Neuronal stem cell (in vitro differentiated cells): ENCODE measurements around the gene ACTN3.

Experiments used
- DNase-seq: peaks from one replicate; pipeline ENCODE4 v3.0.0-alpha.2; 2013; ENCODE audit warnings: low spot score
- H2AFZ ChIP-seq: one replicate; pipeline ENCODE4 v1.6.1; 2013; ENCODE audit warnings: mild to moderate bottlenecking, low read length, inconsistent platforms
- H2AK5ac ChIP-seq: 2 replicates; pipeline ENCODE4 v1.6.1; 2013; ENCODE audit warnings: low read depth, mild to moderate bottlenecking, inconsistent platforms, low read length, moderate library complexity, mixed read lengths
- H2BK120ac ChIP-seq: 2 replicates; pipeline ENCODE4 v1.6.1; 2013; ENCODE audit warnings: low read depth, mild to moderate bottlenecking, inconsistent platforms, low read length, moderate library complexity, mixed read lengths
- H2BK12ac ChIP-seq: one replicate; pipeline ENCODE4 v1.6.1; 2013; ENCODE audit warnings: low read length, inconsistent platforms
- H2BK15ac ChIP-seq: 2 replicates; pipeline ENCODE4 v1.6.1; 2013; ENCODE audit warnings: mild to moderate bottlenecking, low read length, inconsistent platforms, mixed read lengths
- H2BK5ac ChIP-seq: one replicate; pipeline ENCODE4 v1.6.1; 2013; ENCODE audit warnings: inconsistent platforms, mild to moderate bottlenecking, low read length, moderate library complexity
- H3K14ac ChIP-seq: one replicate; pipeline ENCODE4 v1.6.1; 2013; ENCODE audit warnings: low read length, inconsistent platforms
- H3K18ac ChIP-seq: 2 replicates; pipeline ENCODE4 v1.6.1; 2013; ENCODE audit warnings: low read length, inconsistent platforms
- H3K23ac ChIP-seq: 2 replicates; pipeline ENCODE4 v1.6.1; 2013; ENCODE audit warnings: low read depth, mild to moderate bottlenecking, mixed read lengths, low read length, inconsistent platforms; ENCODE audit not compliant: poor library complexity
- H3K27ac ChIP-seq: replicated peaks from 3 replicates; pipeline ENCODE4 v1.5.1; 2013; ENCODE audit warnings: low read length, inconsistent platforms
- H3K27me3 ChIP-seq, 3 experiments: 2 replicates each; pipeline ENCODE4 v1.6.1; 2013; ENCODE audit warnings: low read length in 3 of 3, mild to moderate bottlenecking in 2 of 3, inconsistent platforms in 1 of 3, low read depth in 1 of 3, mixed read lengths in 1 of 3, moderate library complexity in 1 of 3; ENCODE audit not compliant: control insufficient read depth in 3 of 3, insufficient read depth in 3 of 3
- H3K36me3 ChIP-seq, 2 donors: replicated peaks in 1 of 2; 2 replicates each; pipeline ENCODE4 v1.6.1; 2013; ENCODE audit warnings: low read length in 2 of 2; ENCODE audit not compliant: control insufficient read depth in 2 of 2, insufficient read depth in 2 of 2
- H3K4ac ChIP-seq: 2 replicates; pipeline ENCODE4 v1.6.1; 2013; ENCODE audit warnings: inconsistent platforms, mild to moderate bottlenecking, low read length, moderate library complexity
- H3K4me1 ChIP-seq, 2 donors: 1 replicate in 1 of 2; 2 replicates in 1 of 2; pipeline ENCODE4 v1.6.1; 2013; ENCODE audit warnings: low read length in 2 of 2, low read depth in 1 of 2; ENCODE audit not compliant: control insufficient read depth in 2 of 2, insufficient read depth in 1 of 2
- H3K4me2 ChIP-seq: one replicate; pipeline ENCODE4 v1.6.1; 2013; ENCODE audit warnings: mild to moderate bottlenecking, low read length, inconsistent platforms; ENCODE audit not compliant: insufficient read depth, poor library complexity, severe bottlenecking
- H3K4me3 ChIP-seq, 2 donors: 2 replicates each; pipeline ENCODE4 v1.5.1; 2013; ENCODE audit warnings: low read length in 2 of 2, mild to moderate bottlenecking in 2 of 2, inconsistent platforms in 1 of 2, moderate library complexity in 1 of 2
- H3K79me1 ChIP-seq: one replicate; pipeline ENCODE4 v1.6.1; 2013; ENCODE audit warnings: low read depth, mild to moderate bottlenecking, inconsistent platforms, low read length, moderate library complexity
- H3K9ac ChIP-seq: one replicate; pipeline ENCODE4 v1.6.1; 2013; ENCODE audit warnings: mild to moderate bottlenecking, low read depth, low read length, inconsistent platforms; ENCODE audit not compliant: poor library complexity
- H3K9me3 ChIP-seq, 2 donors: replicated peaks in 1 of 2; 2 replicates each; pipeline versions ENCODE3 to v1.6.1; 2013; ENCODE audit warnings: low read length in 2 of 2, mild to moderate bottlenecking in 2 of 2, inconsistent platforms in 1 of 2, low read depth in 1 of 2, mixed read lengths in 1 of 2, moderate library complexity in 1 of 2; ENCODE audit not compliant: control insufficient read depth in 2 of 2, insufficient read depth in 1 of 2
- H4K8ac ChIP-seq: one replicate; pipeline ENCODE4 v1.6.1; 2013; ENCODE audit warnings: low read depth, mild to moderate bottlenecking, inconsistent platforms, low read length, moderate library complexity
- H4K91ac ChIP-seq: one replicate; pipeline ENCODE4 v1.6.1; 2013; ENCODE audit warnings: low read length, low read depth, mild to moderate bottlenecking, inconsistent platforms; ENCODE audit not compliant: poor library complexity
- WGBS, 2 donors: extraction: QIAGEN DNeasy Blood & Tissue Kit; methylation state at CpG; one replicate each; pipeline ENCODE4 v1.1.7; 2013; ENCODE audit warnings: missing lambda C conversion rate in 2 of 2, mixed read lengths in 1 of 2; ENCODE audit not compliant: insufficient read length in 2 of 2, insufficient replicate concordance in 1 of 2; ENCODE audit errors: extremely low coverage in 2 of 2; 5-methylcytosine and 5-hydroxymethylcytosine counted together

Gene ACTN3

DNA sequence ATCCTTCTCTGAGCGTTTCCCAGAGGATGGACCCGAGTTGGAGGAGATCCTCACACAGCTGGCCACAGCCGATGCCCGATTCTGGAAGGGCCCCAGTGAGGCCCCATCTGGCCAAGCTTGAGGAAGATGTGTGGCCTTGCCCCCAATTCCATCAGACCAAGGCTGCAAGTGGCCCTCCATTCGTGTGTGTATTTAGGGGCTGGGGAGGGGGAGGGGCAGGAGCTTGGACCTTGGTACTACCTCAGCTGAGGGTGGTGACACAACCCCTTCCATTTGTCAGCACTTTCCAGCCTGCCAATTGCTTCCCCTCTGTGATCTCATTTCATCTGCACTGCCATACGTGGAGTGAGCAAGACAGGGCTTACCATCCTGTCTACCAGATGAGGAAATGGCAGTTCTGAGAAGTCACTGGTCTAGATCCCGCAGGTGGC is 37.6 kb upstream of the ACTN3 start:
- WGBS, 2 donors = no CpG with 5 or more reads among the region's 7 CpGs
- no peak overlapping the region for H4K91ac ChIP-seq
- H3K4me3 ChIP-seq = no peak overlapping the region
- H3K4me1 ChIP-seq = peaks cover 2% of the 10 kb centered on the region in 2 donors
- H3K23ac ChIP-seq = no peak overlapping the region
- no peaks in the 10 kb centered on the region for H3K9me3 ChIP-seq
- H3K14ac ChIP-seq = no peak overlapping the region
- H3K9ac ChIP-seq = no peak overlapping the region
- DNase-seq = no peak
- no peak overlapping the region for H2BK120ac ChIP-seq
- no peak overlapping the region for H3K4me2 ChIP-seq
- no peak overlapping the region for H2AK5ac ChIP-seq
- no peaks in the 10 kb centered on the region for H3K27me3 ChIP-seq
- no peak overlapping the region for H2AFZ ChIP-seq
- no peak overlapping the region for H2BK5ac ChIP-seq
- H3K4ac ChIP-seq = no peak overlapping the region
- peaks cover 13 to 46% of the 10 kb centered on the region in 2 donors for H3K36me3 ChIP-seq
- H2BK12ac ChIP-seq = no peak overlapping the region
- H2BK15ac ChIP-seq = no peak overlapping the region
- H3K79me1 ChIP-seq = peaks cover 3% of the 10 kb centered on the region
- no peak overlapping the region for H3K27ac ChIP-seq
- no peak overlapping the region for H4K8ac ChIP-seq
- H3K18ac ChIP-seq = no peak overlapping the region

DNA sequence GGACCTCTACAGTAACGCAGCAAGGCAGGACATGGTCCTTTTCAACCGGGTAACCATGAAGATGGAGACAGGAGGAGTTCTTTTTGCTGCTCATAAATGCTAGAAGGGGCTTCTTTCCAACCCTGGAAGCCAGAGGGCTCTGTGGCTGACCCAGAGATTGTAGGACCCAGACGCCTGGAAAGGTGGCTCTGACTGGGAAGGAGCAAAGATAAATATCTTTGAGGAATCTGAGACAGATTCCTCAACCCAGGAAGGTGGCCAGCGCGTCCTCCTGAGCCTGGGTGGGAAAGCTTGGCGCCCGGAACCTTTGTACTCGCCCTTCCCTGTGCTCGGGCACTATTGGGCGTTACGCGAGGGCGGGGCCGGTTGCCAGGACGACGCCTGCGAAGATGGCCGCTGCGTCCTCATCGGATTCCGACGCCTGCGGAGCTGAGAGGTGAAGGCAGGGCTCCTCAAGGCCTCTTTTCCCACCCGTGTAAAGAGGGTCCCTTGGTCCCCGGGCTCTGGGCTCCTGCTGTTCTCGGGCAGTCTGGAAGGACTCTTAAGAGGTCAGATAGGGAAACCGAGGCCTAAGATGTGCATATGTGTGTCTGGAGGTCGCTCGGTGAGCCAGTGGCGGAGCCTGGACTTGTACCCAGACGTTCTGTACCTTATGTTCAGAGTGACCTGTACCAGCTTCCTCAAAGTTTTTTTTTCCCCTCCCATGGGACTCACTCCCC is 36.3 kb upstream of the ACTN3 start, which contains the start of gene BBS1:
BBS1 (plus strand) TSS at position 365 of the 719 bp plus-strand sequence; CDS start at position 390, 25 bp downstream.
- peaks cover 3% of the 10 kb centered on the region for H3K79me1 ChIP-seq
- peak within 1 kb of the TSS; percentile 23 for H3K18ac ChIP-seq
- peaks cover 2% of the 10 kb centered on the region in 2 donors for H3K4me1 ChIP-seq
- no peak within 1 kb of the TSS for H2BK15ac ChIP-seq
- H3K14ac ChIP-seq = no peak within 1 kb of the TSS
- H3K9ac ChIP-seq = peak within 1 kb of the TSS; percentile 66
- no peak within 1 kb of the TSS for H2AK5ac ChIP-seq
- peak; percentile 83 for DNase-seq
- H2BK120ac ChIP-seq = no peak within 1 kb of the TSS
- no CpG with 5 or more reads among the region's 31 CpGs for WGBS, 2 donors
- H4K8ac ChIP-seq = no peak within 1 kb of the TSS
- no peak within 1 kb of the TSS for H4K91ac ChIP-seq
- H3K4me3 ChIP-seq = peak within 1 kb of the TSS; percentile 81 to 93
- no peaks in the 10 kb centered on the region for H3K27me3 ChIP-seq
- H2BK12ac ChIP-seq = no peak within 1 kb of the TSS
- peak within 1 kb of the TSS; percentile 41 for H3K27ac ChIP-seq
- H3K4me2 ChIP-seq = peak within 1 kb of the TSS; percentile 85
- H2AFZ ChIP-seq = peak within 1 kb of the TSS; percentile 95
- no peak within 1 kb of the TSS for H3K4ac ChIP-seq
- no peak within 1 kb of the TSS for H2BK5ac ChIP-seq
- H3K9me3 ChIP-seq = no peaks in the 10 kb centered on the region
- H3K36me3 ChIP-seq = peaks cover 18 to 46% of the 10 kb centered on the region in 2 donors
- peak within 1 kb of the TSS; percentile 83 for H3K23ac ChIP-seq

- Histone ChIP-seq H2AK5ac (no peak overlapping the region), H3K4me3 (peak overlapping the region; percentile 81 to 93), H2BK15ac (no peak overlapping the region), H3K4ac (no peak overlapping the region), H4K91ac (no peak overlapping the region), H3K4me2 (peak overlapping the region; percentile 85), H3K9me3 (no peaks in the 10 kb centered on the region), H2BK12ac (no peak overlapping the region), H2AFZ (peak overlapping the region; percentile 95), H4K8ac (no peak overlapping the region), H3K18ac (no peak overlapping the region), H3K14ac (no peak overlapping the region), H3K27ac (no peak overlapping the region), H3K36me3 (peaks cover 20 to 48% of the 10 kb centered on the region in 2 donors), H3K79me1 (peaks cover 3% of the 10 kb centered on the region), H3K9ac (peak overlapping the region; percentile 66), H2BK120ac (no peak overlapping the region), H3K23ac (no peak overlapping the region), H3K4me1 (peaks cover 2% of the 10 kb centered on the region in 2 donors), H3K27me3 (no peaks in the 10 kb centered on the region), H2BK5ac (no peak overlapping the region)
- DNase-seq = no peak
- WGBS, 2 donors = no CpG with 5 or more reads among the region's 5 CpGs
Measured at GRCh38 chr11:66510990-66511339, 35.7 kb upstream of the ACTN3 start.

DNA sequence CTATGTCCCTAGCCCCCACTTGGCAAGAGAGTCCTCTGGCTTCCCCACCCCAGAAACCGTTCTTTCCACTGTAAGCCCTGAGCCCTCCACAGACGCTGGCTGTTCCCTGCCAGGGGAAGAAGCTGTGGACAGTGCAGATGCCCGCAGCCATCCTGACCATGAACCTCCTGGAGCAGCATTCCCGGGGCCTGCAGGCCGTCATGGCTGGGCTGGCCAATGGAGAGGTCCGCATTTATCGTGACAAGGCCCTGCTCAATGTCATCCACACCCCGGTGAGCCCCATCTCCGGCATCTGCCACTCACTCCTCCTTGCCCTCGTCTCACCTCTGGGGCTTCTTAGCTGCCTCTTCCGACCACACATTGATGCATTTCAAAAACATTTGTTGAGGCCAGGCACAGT is 23.1 kb upstream of the ACTN3 start:
- Histone ChIP-seq H3K9me3 (no peaks in the 10 kb centered on the region), H3K4ac (no peak overlapping the region), H2BK15ac (no peak overlapping the region), H3K79me1 (no peaks in the 10 kb centered on the region), H3K14ac (peak overlapping the region; percentile 38), H2BK5ac (no peak overlapping the region), H3K27ac (no peak overlapping the region), H2AFZ (no peak overlapping the region), H3K4me1 (no peaks in the 10 kb centered on the region), H3K9ac (no peak overlapping the region), H2AK5ac (no peak overlapping the region), H3K18ac (no peak overlapping the region), H4K91ac (no peak overlapping the region), H3K4me3 (no peak overlapping the region), H3K27me3 (no peaks in the 10 kb centered on the region), H2BK12ac (no peak overlapping the region), H3K36me3 (peaks cover 27 to 58% of the 10 kb centered on the region in 2 donors), H3K4me2 (no peak overlapping the region), H3K23ac (peak overlapping the region; percentile 55), H4K8ac (no peak overlapping the region), H2BK120ac (peak overlapping the region; percentile 31)
- WGBS, 2 donors = no CpG with 5 or more reads among the region's 11 CpGs
- DNase-seq = no peak
